Embryonic facial prominence (tissue), 1 donor: Measurements from ENCODE around the gene PIGBOS1.
A peak's percentile ranks its signal among the peaks of the same experiment; 100 is the strongest.
"Not testable (repeated sequence)": the region's sequence is repeated elsewhere in the genome, so short reads cannot be mapped to it uniquely, and the experiment has no call there.

Experiments
- DNase-seq: peaks from one replicate; pipeline ENCODE4 v3.0.0-alpha.2; 2016; ENCODE audit errors: extremely low spot score

The PIGBOS1 gene

DNA sequence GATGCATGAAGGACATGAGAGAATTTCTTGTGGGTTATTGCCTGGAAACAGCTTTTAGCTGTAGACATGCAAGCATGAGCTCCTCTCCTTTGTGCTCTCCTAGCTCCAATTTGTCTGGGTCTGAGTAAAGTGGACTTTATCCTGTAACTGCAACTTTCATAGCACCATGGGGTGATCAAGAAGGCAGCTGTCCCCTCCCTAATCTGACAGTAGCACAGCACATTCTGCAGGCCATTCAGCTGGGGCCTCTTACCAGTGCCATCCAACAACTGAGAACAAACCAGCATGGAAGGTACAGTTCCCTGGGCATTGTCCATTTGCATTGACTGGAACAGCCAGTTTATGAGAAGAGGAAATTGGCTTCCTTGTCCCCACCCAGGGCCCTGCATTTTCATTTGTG, 21.6 kb downstream of the PIGBOS1 start:
- DNase-seq = no peak

DNA sequence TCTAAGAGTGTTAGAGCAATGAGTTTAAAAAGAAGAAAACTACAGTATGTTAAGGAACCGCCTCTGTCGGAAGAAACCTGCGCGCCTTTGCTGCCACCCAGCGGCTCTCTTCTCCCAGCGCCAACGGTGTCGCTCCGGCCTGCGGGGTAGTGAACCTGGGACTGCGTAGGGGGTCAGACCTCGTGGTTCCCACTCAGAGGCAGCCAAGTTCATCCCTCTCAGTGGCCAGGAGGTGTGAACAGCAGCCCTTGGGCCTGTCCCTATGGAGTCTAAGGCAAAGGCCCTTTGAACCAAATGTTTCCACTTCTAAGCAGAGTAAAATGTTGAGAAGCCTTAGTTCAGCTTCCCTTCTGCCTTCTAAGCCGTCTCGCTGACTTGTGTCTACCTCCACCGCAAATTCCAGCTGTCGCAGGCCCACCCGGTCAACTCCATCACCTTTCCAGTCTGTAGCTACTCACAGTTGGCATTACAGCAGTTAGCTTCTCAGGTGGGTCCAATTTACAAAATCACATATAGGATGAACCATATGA, 28.3 kb downstream of the PIGBOS1 start:
- peak; percentile 64 for DNase-seq

DNA sequence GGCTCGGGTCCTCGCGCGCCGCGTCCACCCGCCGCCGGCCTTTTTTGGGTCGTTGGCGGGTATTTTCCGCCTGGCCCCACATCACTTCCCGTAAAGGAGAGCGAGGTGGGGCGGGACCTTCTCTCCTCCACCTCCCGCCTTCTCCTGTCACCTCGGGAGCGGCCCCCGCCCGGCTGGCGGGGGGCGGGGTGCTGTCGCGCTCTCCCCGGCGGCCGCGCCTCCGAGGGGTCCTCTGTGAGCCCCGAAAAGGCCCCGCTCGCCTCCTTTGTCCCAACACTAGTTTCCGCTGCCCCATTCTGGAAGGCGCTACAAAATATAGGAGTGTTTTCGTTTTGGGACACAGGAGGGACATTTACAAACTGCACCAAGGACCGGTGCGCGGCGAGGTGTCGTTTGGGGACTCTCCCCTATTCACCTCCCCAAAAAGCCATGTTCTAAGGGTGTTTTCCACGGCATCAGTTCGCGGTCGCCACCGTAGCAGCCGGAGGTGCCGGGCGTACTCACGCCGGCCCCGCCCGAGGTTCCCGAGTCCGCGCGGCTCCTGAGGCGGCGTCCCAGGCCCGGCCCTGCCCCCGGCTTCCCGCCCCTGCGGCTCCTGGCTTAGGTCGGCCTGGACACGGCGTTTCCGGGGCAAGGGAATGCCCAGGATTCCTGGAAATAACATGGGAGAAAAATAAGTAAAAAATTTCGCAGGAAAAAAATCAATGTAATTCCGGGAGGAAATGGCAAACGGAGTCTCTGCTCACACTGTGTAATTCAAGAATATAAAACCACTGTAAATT, 29.0 kb downstream of the PIGBOS1 start, which contains the start of gene RAB27A:
Gene RAB27A, minus strand, starts transcription at position 68 of the 782 bp plus-strand sequence. CDS start 54,879 bp downstream, outside the sequence.
- peak; percentile 10 for DNase-seq

DNA sequence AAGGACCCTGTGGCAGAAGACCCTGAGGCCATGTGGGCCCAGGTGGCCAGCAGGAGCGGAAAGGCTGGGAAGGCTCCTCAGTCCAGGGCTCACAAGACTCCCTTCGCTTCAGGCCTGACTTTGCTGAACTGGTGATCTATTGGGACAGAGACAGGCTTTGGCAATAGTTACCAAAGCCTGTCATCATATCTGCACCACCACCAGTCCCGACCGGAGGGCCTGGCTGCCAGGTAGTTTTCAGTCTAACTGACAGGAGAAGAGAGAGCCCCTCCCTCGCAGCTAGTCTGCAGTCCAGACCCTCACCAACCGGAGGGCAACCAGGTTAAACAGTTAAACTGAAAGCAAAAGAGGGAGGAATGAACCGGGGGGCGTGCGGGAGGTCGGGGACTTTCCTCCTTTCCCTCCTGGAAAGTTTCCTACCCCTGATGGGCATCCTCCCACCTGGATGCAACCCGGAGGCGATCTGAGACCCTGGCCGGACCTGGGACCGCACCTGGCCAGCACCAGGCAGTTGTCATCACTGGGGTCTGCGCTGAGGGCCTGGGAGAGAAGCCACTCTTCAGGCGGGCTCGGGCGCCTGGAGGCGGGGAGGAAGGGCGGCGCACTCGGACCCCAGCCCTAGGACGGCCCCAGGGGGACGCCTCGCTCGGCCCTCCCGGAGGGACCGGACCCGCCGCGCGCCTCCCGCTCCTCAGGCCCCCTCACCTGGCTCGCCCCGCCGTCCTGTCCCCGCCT, 29.7 kb downstream of the PIGBOS1 start:
- no peak for DNase-seq

DNA sequence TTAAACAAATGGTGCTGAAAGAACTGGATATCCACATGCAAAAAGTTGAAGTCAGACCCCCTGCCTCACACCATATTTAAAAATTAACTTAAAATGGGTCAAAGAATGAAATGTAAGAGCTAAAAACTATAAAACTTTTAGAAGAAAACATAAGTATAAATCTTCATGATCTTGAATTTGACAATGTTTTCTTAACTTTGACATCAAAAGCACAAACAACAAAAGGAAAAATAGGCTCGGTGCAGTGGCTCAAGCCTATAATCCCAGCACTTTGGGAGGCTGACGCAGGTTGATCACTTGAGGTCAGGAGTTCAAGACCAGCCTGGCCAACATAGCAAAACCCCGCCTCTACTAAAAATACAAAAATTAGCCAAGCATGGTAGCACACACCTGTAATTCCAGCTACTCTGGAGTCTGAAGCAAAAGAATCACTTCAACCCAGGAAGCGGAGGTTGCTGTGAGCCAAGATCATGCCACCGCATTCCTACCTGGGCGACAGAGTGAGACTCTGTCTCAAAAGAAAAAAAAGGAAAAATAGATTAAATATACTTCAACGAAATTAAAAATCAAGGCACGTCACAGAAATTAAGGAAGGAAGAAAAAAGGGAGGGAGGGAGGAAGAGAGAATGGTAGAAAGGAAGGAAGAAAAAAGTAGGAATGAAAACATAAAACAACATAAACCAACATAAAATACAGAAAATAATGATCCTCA, 30.8 kb downstream of the PIGBOS1 start:
- no peak for DNase-seq

DNA sequence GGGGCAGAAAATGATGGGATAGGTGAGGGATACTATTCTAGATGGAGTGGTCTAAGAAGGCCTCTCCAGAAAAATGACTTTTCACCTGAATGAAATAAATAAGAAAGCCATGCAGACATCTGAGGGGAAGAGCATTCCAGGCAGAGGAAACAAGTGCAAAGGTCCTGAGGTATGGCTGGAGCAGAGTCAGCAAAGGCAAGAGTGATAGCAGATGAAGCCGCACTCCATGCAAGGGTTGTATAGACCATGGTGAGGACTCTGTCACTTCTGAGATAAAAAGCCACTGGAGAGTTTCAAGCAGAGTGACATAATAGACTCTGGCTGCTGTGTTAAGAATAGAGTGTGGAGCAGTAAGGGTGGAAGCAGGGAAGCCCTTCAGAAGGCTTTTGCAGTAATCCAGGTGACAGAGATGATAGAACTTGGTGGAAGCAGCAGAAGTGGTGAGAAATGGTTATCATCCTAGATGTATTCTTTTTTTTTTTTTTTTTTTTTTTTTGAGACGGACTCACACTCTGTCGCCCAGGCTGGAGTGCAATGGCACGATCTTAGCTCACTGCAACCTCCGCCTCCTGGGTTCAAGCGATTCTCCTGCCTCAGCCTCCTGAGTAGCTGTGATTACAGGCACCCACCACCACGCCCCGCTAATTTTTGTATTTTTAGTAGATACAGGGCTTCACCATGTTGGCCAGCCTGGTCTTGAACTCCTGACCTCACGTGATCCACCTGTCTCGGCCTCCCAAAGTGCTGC, 32.3 kb downstream of the PIGBOS1 start:
- DNase-seq = not testable (repeated sequence)

DNA sequence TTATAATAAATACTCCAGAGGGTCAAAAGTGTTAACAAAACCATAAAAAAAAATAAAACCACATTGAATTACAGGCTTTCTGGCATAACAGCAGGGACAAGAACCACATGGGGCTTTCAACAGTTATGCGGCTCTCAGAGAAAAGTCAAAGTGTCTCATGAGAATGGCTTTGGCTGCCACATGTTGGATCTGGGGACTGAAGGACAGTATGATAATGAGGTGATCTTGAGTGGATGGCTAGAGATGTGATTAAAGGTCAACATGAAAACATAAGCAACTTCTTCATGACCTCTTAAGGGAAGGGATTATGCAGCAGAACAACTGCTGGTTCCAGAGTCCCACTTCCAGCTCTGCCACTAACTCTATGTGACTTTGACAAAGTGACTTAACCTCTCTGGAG, 34.5 kb downstream of the PIGBOS1 start:
- no peak for DNase-seq

DNA sequence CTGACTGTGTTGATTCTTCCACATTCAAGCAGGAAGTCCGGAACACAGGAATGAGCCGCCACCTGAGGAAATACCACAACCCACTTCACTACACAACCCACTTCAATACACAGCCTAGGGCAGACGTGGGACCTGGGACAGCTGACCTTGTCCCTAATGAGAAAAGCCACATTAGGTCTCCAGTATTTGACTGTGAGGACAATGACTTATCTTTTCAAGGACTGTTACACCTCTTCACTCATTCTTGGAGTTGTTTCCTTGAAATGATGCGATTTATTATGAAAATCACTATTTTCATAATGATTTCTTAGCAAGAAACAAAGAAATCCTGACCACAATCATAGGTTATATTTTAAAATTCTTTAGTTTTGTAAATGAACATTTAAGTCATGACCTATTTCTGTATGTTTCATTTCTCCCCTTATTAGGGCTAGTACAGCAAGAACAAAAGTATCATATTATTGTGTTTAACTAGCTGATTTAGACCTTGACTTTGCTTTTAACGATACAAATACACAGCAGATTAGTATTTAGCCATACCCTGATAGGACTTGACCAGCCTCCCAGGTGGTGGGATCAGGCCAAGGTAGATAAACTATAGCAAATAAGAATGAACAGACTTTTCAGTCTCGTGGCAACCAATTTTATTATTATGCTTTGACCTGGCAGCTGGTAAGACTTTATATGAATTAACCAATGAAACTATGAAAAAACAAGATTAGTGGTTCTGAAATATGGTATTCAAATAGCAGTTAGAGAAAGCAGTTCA, 35.4 kb downstream of the PIGBOS1 start:
- DNase-seq = no peak

DNA sequence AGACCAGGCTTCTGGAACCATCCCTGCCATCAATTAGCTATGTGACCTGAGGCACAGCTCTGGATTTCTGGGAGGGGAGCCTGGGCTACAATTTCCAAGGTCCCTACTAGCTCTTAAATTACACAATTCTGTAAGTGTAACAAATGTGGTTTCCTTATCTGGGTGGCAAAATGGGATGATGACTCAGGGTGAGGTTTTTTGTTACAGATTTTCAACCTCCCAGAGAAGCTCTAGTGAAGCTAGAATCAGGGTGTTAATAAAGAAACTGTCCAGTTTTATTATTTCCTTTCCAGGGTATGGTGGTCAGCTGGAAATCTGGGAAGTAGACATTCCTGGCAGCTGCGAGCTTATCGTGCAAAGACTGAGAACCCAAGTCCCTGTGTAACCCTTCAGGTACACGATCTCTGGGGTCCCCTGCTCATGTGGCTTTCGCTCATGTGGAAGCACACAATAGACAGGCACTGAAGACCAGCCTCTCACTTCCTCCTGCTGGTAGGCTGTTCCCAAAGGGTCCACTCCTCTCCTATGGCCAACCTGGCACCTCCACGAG, 36.6 kb downstream of the PIGBOS1 start:
- DNase-seq = no peak

DNA sequence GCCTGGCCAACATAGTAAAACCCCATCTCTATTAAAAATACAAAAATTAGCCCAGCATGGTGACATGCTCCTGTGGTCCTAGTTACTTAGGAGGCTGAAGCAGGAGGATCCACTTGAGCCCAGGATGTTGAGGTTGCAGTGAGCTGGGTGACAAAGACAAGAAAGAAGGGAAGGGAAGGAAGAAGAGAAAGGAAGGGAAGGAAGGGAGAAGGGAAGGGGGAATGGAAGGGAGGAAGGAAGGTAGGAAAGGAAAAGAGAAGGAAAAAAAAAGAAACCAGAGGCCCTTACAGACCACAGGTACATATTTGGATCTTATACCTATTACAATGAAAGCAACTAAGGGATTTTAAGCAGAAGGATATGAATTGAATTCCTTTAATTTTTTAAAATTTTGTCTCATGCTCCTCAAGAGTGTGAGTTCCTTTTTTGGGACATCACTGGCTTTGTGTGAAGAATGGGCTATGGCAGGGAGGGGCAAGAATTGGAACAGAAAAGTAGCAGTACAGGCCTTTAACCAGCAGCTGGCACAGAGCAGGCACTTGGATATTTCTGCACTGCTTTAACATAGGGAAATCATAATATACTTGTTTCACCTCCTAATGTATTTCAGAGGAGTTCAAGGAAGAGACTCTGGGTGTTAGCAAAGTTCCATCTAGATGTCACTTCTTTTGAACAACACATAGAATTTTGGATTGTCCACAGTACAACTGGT, 37.2 kb downstream of the PIGBOS1 start:
- DNase-seq = no peak

DNA sequence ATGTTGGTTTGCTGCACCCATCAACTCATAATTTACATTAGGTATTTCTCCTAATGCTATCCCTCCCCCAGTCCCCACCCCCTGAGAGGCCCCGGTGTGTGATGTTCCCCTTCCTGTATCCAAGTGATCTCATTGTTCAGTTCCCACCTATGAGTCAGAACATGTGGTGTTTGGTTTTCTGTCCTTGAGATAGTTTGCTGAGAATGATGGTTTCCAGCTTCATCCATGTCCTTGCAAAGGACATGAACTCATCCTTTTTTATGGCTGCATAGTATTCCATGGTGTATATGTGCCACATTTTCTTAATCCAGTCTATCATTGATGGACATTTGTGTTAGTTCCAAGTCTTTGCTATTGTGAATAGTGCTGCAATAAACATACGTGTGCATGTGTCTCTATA, 38.3 kb downstream of the PIGBOS1 start:
- DNase-seq = not testable (repeated sequence)

DNA sequence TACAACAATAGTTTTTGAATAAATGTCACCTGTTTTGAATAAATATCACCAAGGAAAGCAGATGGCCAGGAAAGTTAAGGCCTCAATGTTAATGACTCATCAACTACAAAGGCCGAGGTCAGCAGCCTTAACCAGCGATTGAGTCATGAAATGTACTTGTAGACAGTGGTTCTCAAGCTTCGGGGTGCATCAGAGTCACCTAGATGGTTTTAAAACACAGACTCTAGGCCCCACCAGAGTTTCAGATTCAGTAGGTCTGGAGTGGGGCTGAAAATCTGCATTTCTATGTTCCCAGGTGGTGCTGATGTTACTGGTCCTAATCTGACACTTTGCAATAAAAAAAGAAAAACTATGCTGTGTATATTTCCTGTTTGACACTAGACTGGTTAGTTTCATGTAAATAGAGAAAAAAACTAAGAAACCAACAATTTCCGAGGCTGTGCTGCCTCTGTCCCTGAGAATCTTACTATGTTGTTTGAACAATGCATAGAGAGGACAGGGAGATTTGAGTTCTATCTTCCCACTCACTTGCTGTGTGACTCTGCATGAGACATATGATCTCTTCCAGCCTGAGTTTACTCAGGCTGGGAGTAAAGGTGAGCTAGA, 39.1 kb downstream of the PIGBOS1 start:
- no peak for DNase-seq

DNA sequence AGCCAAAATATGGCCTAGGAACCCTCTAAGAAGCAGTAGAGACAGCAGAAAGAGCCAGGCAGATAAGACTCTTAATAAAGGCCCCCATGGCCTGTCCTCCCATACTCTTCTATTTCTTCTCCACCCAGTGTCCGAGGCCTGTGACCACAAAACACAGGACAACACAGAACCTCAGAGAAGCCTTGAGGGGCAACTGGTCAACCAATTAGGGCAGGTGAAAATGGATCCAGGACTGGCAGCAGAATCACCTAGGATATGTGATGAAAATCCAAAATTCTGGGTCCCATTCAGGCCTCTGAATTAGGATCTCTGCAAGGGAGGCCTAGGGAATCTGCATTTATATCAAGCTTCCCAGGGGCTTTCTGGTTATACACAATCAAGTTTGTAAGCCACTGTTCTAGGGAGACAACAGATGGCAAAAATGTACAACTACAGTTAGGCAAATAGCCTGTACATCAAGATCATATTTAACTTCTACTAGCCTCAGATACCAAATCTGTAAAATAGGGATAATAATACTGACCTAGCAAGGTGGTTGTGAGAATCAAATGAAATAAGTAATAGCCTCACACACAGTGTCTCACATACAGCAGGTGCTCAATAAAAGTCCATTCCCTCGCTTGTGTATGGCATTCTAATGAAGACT, 39.7 kb downstream of the PIGBOS1 start:
- DNase-seq = no peak

DNA sequence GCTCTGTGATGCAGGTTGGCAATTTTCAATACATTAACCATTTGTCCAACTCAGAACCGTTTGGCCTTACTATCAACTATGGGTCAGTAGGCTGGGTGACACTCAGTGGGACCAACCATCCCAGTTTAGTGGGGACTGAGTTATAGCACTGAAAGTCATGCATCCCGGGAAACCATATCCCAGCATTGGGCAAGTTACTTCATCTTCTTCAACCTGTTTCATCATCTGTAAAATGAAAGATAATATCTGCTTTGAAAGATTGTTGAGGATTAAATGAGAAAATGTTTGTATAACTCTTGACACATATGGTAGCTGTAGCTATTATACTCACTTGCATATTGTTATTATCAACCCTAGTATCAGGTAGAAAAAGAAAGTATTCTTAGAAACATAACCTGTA, 41.2 kb downstream of the PIGBOS1 start:
- no peak for DNase-seq

DNA sequence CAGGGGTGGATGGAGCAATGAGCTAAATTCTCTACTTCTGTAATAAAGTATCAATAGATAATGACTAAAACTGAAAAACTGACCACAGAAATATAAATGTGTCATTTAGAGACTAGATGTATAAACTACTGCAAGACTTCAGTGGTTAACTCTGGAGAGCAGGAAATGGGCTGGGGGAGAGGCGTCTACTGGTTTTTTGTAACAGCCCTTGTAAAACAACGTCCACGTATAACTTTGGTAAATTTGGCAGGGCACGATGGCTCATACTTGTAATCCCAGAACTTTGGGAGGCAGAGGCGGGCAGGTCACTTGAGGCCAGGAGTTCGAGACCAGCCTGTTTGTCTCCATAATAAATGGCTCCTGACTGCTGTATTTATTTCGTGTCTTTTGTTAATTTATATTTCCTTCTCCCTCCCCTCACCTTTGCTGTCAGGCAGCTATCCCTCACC, 41.8 kb downstream of the PIGBOS1 start:
- no peak for DNase-seq

DNA sequence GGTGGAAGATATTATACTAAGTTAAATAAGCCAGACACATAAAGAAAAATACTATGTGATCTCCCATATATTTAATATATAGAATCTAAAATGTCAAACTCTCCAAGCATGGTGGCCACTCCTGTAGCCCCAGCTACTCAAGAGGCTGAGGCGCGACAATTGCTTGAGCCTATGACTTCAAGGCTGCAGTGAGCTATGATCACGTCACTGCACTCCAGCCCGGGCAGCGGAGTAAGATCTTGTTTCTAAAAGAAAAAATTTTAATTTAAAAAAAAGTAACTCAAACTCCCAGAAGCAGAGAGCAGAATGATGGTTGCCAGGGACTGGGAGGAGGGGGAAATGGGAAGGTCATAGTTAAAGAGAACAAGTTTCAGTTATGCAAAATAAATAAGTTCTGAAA, 42.6 kb downstream of the PIGBOS1 start:
- no peak for DNase-seq

DNA sequence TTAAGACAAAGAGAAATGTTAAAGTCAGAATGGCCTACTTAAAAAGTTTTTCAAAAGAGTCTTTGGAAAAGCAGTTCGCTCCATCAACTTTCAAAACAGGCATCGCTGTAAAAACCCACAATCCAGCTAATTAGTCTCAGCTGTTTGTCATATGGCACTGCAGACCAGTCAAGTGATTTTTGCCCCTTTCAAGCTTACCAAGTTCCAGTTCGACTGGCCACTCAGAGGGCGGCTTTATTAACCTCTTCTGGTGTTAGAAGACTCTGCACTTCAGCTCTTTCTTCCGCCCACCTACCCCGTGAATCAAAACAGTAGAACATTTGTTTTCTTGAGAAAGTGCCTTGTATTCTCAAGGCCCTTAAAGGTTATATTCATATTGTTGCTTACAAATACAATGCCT, 48.6 kb downstream of the PIGBOS1 start:
- no peak for DNase-seq

DNA sequence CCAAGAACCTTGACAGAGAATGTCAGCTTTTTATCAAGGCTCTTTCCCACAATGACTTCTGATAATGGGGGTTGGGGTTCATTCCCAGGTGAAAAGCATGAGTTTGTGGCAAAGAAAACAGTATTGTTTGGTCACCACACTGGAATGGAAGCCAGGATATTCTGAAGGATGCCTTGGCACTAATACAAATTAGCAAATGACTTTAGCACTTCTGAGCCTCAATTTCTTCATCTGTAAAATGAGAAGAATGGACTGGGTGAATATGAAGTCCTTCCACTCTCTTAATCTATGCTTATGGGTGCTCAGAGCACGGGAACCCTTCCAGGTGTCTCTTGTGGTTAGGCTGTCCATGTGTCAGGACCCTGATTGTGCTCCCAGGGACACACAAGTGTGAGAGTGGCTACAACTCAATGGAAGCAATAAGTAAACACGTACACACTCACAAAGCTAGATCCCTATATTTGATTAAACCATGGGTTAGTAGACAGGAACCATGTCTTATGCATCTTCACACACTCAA, 50.7 kb downstream of the PIGBOS1 start:
- DNase-seq = no peak
